Measurements from ENCODE around the gene CHAC1.

GRCh38 chr15:40995656-40996055 is 42.4 kb downstream of the CHAC1 start:
- no peak for TF ChIP-seq CTCF (IDR thresholded peaks at IDR 0.05)
- TF ChIP-seq EP300 (IDR thresholded peaks at IDR 0.05; ENCODE audit: low read depth): no peak

Data from transverse colon (tissue), 3 donors.